DMS 273 treated with DMSO at 0.1 percent for 48 hours (cell line): ENCODE measurements around the gene KCTD15.
"Not testable (repeated sequence)": the region's sequence is repeated elsewhere in the genome, so short reads cannot be mapped to it uniquely, and the experiment has no call there.

ENCODE experiments used
- DNase-seq: peaks from one replicate; lab custom pipeline; 2025; lab: John Stamatoyannopoulos, UW

KCTD15 gene

DNA sequence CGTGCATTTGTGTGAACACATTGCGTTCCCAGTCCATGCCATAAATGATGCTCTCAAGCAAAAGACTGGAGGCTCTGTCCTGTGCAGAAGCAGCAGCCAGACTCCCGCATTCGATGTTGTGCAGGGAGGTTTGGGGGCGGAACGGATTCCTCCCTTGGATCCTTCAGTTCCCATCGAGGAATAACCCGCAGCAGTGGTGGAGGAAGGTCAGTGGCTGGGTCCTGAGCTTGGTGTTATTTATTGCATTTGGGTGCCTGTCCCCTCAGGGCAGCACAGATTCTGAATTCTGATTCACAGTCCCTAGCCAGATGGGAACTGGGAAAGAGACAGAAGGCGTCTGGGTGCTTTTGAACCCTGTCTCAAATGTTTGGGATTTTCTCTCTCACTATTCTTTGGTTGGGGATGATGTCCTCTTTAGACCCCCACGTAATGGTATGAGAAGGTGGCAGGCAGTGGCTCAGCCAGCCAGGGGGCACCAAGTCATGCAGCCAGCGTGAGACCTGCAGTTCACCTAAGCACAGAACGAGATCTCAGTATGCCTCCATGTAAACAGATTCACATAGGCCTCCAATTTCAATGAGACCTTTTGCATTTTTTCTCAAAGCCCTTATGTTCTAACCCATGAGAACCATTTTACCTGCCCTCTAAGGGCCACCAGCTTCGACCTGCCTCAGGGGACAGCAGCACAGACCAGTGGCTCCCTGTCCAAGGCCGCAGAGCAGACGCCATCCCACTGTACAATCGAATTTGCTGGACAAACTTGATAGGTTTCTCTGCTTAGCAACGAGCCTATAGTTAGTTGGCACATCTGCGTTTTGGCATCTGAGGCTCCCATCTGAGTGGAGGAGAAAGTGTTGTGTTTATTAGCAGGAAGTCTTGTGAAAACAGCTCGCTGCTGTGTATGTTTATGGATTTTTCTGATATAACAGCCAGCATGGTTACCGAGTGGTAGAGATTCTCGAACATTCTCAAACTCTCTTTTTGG is 17.8 kb downstream of the KCTD15 start:
- no peak for DNase-seq

DNA sequence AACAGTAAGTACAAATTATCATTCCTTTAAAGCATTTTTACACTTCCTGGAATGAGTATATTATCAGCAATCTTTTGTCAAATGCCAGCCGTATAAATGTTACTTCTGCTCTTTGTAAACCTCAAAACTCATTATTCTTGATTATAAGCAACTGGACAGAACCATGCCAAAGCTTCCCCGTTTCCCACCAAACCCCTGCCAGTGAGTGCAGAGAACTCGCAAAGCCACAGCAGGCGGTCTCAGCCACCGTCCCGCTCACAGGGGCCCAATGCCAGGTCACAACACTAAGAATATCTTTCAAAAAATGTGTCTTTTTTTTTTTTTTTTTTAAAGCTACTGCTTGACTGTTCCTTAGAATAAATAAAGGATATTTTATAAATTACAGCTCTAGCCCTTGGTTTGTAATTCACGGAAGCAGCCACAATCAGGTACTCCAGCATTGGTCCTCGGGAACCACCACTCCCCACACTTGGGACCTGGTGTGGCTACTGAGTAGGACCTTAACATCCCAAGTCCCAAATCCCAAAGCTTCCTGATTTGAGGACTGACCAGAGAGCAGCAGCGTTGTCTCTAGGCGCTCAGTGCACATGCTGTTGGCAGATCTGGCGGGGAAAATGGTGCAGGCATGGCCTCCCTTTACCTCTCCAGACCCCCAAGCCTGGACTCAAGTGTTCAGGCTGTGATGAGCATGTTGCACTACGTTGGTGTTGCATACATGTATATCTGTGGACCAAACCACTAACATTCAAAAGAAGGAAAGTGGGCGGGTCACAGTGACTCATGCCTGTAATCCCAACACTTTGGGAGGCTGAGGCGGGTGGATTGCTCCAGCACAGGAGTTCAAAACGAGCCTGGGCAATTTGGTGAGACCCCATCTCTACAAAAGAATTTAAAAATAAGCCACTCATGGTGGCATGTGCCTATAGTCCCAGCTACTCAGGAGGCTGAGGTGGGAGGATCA is 19.0 kb downstream of the KCTD15 start:
- DNase-seq = no peak

DNA sequence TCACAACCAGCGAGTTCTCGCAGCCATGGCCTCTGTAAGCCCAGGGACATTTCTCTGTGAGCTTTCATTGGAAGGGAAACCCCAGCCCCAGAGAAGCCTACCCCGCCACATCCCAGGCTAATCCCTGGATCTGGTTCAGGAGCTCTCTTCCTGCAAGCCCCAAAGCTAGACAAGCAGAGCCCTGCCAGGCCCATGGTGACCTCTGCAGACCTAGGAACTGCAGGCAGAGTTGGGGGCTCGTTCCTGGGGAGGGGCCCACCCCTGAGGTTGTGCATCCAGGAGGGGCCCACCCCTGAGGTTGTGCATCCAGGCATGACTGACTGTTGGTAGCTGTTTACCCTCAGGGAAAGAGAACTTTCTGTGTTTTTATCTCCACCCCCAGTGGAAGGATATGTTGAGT is 21.7 kb downstream of the KCTD15 start:
- no peak for DNase-seq

DNA sequence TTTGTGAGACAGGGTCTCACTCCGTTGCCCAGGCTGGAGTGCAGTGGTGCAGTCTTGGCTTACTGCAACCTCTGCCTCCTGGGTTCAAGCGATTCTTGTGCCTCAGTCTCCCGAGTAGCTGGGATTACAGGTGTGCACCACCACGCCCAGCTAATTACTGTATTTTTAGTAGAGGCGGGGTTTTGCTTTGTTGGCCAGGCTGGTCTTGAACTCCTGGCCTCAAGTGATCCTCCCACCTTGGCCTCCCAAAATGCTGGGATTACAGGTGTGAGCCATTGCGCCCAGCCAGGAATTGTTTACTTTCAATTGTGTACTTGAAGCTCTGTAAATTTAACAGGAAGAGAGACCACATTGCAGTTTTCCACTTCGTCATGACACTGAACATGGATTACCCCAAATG is 22.4 kb downstream of the KCTD15 start:
- not testable (repeated sequence) for DNase-seq

DNA sequence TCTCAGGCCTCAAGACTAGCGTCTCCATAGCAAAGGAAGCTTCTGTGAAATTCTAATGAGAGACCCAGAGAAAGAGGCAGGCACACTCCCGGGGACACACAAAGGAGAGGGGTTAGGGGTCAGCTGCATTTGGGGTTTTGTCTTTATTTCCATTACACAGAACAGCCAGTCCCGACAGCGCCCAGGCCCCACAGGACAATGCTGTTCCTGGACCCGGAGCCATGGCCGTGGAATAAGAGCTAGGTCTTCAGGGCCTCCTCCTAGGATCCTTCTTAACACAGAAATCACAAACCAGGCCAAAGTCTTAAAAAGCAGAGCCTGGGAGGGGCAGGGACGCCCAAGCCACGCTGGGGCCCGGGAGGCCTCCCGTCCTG is 22.8 kb downstream of the KCTD15 start:
- no peak for DNase-seq

DNA sequence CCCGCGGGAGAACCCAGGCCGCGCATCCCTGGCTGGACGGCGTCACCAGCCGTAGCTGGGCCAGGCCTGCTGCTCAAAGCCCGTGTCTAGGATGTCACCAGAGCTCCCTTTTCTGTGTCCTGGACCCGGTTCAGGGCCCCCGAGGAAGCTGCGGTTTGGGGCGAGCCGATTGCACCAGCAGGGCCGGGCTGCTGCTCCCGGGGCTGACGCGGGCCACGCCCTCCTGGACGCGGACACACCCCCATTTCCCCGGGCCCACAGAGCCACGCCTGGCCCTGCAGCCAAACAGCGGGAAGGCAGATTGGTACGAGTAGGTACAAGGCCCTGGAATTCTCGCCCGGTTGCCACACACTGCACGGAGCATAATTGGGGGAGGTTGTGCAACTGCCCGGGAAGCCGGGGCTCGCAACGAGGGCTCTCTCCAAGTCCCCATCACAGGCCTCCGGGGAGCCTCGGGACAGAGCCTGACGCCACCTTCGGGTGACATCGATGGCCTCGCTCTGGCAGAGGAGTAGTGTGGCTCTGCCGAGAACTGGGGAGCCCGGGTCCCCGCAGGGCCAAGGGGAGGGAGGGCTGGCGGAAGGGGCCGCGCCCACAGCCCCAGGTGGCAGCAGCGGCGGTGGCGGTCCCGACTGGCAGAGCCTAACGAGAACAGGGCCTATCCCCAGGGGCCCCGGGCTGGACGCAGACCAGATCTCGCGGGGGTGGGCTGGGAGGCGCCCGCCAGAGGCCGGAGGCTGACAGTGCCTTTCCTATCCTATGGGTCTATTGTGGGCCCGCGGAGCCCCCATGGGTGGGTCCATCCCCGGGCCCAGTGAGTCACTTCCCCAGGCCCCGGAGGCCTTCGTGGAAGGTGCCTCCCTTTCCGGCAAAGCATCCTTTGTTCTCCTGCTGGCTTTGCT is 23.5 kb downstream of the KCTD15 start:
- DNase-seq = no peak

DNA sequence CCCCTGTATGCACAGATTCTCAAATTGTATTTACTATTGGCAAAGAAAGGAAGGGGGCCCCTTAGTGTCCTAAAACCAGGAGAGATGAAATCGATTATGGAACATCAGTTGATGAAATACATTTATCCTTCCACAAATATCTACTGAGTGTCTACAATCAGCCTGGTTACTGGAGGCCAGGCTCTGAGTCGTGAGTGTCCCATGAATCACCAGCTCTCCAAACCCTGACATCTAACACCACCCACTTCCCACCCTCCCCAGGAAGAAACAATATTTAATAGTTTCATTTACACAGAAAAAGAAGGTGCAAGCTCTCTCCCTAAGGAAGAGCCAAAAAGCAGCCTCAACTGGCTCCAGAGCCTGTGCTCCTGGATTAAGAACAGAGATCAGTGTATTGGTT is 25.2 kb downstream of the KCTD15 start:
- DNase-seq = no peak

DNA sequence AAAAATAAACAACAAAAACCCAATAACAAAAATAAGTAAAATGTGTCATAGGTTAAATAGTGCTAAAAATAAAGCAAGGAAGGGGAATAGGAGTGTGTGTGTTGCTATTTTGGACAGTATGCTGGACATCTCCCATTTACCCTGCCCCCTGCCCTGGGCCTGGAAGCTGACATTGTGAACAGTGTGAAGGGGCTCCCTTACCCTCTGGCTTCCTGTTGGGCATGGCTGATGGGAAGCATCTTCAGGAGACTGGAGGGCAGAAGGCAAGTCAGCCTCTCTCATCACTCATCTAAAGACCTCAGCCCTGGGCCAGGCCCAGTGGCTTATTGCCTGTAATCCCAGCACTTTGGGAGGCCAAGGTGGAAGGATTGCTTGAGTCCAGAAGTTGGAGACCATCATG is 26.7 kb downstream of the KCTD15 start:
- DNase-seq = no peak

DNA sequence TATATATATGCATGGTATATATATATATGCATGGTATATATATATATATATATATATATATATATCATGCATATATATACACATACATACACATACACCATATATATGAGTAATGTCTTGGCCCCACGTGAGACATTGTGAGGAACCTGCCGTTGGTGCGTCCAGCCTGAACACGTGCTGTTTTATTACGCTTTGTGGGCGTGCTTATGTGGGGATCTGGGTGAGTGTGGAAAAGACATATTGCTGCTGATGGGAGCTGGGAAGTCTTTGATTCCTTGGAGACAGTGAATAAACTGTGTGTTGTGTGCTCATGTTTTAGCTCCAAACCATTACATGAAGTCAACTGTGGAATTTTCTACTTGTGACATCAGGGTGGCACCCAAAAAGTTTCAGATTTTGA is 28.9 kb downstream of the KCTD15 start:
- no peak for DNase-seq

DNA sequence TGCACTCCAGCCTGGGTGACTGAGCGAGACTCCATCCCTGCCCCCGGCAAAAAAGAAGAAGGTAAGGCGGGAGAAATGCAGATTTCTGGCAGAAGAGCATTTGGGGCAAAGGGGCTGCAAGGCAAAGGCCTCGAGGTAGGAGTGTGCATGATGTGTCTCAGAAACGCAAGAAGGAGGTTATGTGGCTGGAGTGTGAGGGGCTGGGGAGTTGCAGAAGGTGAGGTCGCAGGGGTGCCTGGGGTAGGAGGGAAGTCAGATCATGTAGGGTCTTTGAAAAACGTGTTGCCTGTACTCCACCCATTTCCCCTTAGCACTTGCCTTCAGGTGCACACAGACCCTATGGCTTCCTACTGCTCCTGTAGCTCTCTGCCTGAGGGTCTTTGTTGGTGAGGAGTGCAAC is 29.9 kb downstream of the KCTD15 start:
- DNase-seq = no peak

DNA sequence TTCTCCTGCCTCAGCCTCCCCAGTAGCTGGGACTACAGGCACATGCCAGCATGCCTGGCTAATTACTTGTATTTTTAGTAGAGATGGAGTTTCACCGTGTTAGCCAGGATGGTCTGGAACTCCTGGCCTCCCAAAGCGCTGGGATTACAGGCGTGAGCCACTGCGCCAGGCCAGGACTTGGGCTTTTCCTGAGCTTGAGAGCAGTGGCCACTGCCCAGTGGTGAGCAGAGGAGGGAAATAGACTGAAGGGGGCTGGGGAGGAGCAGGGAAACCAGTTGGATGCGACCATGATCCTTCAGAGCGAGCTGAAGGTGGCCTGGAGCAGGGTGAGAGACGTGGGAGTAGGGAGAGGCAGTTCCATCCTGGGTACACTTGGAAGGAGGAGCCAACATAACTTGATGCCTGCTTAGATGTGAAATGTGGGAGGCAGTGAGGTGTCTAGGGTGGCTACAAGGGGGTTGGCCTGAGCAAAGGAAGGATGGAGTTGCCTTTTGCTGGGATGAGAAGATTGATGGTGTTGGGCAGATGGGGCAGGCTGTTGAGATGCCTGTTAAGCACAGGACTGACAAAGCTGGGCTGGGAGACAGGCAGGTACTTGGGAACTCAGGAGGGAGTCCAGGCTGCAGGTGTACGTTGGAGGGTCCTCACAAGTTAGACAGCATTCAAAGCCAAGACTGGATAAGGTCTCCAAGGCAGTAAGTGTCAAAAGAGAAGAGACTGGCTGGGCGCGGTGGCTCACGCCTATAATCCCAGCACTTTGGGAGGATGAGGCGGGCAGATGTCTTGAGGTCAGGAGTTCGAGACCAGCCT is 31.8 kb downstream of the KCTD15 start:
- DNase-seq = no peak

DNA sequence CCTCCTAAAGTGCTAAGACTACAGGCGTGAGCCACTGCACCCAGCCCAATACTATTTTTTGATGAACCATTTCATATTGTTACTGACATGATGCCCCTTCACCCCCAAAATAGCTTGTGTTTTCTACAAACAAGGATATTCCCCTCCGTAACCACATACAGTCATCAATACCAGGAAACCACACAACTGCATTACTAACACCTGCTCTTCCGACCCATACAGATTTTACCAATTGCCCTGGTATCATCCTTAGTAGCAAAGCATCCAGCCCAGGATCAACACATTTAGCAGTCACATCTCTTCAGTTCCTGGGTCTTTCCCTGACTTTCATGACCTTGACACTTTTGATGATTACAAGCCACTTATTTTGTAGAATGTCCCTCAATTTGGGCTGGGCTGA is 33.6 kb downstream of the KCTD15 start:
- no peak for DNase-seq

DNA sequence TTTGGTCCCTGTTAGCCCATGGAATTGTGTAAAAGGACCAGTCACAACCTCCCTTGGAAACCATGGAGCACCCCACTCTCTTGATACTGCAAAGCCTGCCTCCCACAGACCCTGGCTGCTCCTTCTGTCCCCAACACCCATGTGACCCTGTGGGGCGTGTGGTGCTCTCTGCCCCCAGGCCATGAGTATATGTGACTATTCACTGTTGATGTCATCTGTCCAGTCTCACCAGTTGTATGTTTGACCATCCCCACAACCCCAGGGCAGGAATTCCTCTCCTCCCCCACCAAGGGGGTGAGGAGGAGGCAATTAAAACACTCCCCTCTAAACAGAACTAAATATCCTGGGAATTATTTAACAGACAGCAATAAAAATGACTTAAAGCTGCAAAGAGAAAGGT is 35.2 kb downstream of the KCTD15 start:
- DNase-seq = no peak

DNA sequence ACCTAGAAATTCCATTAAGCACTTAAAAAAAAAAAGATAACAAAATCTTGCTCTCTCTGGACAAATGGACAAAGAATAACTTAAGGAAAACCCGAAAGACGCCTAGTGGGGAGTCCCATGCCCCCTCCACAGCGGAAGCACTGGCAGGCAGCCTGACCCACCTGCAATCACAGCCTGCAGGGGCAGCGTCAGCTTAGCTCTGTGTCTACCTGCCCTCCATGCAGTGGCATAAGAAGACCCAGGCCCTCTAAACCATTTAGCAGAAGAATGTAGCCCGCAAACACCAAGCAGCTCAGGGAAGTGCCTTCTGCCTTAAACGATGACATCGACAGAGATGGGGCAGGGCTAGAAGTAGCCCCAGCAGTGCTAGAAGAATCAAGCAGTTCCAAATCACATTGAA is 36.0 kb downstream of the KCTD15 start:
- DNase-seq = no peak

DNA sequence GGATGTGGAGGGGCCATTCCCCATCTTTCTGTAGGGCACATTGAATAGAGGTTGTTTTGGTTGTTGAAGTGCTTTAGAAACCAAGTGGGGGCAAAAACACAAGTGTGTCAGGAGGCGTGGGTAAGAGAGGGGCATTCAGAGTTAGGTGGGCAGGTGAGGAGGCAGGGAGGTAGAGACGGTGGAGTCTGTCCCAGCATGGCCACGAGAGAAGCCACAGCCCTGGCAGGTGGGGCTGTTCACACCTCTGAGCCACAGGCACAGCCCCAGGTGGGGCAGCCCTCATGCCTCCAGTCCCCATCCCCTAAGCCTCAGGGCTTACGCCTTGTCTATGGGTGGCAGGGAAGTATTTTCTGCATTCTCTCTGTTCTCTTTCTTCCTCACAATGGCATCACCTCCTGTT is 43.7 kb downstream of the KCTD15 start:
- DNase-seq = no peak

DNA sequence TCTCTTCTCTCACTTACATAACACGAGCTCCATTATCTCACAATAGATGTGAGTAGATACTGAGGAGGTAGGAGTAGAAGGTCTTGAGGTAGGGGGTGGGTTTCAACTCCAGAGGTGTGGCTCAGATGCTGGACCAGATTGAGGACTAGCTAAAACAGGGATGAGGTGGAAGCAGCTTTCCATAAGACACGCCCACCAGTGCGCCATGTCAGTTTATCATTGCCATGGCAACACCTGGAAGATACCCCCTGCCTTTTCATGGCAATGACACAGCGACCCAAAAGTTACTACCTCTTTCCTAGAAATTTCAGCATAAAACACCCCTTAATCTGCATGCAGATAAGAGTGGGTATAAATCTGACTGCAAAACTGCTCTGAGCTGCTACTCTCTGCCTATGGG is 44.1 kb downstream of the KCTD15 start:
- no peak for DNase-seq

DNA sequence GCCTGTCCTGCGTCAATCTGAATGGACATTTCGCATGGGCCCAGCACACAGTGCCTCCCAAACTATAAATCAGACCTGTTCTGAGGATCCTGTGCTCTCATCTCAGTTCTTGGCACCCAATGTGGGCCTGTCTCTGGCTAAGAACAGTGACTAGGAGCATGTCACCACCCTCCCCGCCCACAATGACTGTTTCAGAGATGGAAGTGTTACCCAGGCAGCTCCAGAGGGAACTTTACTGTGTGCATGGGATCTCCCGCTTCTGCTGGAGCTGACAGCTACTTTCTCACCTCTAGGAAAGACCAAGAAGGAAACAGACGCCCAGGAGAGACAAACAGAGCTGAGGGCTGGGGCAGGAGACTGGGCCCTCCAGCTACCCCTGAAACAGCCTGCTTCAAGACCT is 45.0 kb downstream of the KCTD15 start:
- no peak for DNase-seq

DNA sequence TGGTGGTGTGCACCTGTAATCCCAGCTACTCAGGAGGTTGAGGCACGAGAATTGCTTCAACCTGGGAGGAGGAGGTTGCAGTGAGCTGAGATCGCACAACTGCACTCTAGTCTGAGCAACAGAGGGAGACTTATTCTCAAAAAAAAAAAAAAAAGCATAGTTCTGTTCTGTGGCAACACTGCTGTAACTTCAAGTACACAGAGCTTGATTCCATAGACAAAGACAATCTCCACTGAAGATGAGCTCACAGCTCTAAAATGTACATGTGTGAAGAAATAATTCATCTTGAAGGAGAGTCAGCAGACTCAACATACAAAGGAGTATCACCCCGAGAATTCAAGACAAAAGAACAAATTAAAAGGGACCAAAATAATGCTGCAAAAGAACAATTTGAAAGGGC is 47.8 kb downstream of the KCTD15 start:
- DNase-seq = no peak

DNA sequence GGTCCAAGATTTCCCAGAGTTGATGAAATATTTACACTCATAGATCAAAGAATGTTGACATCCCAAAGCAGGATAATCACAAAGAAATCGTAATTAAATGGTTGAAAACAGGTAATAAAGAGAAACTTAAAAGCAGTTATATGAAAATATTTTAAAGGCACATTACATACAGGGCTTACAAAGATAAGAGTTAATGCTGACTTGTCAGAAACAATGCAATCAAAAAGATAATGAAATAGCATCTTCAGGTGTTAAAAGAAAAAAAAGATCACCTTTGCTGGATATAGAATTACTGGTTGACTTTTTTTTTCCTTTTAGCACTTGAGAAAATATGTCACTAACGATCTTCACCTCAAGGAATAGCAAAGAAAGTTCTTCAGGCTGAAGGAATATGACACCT is 48.8 kb downstream of the KCTD15 start:
- no peak for DNase-seq

DNA sequence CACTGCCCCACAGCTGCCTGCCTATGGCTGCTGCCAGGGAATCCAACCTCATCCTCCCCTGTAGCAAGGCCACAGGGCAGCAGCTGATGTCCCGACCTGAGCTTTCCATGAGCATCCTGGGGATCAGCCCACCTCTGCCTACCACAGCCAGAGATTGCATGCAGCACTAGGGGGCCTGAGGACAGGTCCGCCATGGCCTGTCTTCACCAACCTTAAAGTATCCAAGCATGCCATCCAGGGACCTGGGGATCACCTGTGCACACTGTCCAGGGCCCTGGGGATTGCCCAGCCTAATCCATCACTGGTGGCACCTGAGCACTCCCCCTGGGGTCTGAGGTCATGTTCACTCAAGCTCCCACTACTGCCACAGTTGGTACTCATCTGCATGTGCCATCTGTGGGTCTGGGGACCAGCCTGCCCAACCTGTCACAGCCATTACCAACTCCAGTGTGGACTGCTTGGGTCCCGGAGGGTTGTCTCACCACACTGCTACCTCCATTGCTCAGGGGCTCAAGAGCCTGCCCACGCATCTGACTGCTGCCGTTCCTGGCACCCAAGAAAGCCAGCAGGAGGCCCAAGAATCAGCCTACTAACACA is 53.0 kb downstream of the KCTD15 start:
- no peak for DNase-seq

DNA sequence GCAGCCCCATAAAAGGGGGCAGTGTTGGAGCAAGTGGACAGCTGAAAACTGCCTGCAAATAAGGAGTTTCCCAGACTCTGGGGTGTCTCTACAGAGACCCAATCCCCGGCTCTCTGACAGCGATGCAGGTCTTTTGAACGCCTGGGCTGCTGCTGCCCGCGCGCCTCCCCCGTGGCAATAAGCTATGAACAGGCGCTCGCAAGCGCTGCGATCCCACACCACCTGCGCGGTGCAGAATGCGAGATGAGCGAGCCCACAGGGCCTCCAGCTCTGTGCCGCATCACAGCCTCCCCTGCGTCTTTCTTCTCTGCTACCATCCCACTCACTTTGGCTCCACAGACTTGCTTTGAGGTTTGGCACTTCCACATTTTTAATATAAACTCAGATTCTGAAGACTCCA is 62.3 kb downstream of the KCTD15 start:
- no peak for DNase-seq
